Ectodermal cell (in vitro differentiated cells): ENCODE results near the gene CCRL2.
"Not testable (repeated sequence)": the region's sequence is repeated elsewhere in the genome, so short reads cannot be mapped to it uniquely, and the experiment has no call there.

Source experiments
- H3K27ac ChIP-seq: 2 replicates; pipeline ENCODE4 v1.7.0; 2013; ENCODE audit warnings: mild to moderate bottlenecking, low read depth, low read length; ENCODE audit not compliant: insufficient read depth, poor library complexity, severe bottlenecking
- H3K27me3 ChIP-seq: 2 replicates; pipeline ENCODE4 v1.7.0; 2013; ENCODE audit warnings: mild to moderate bottlenecking, low read length; ENCODE audit not compliant: insufficient read depth, control insufficient read depth, poor library complexity, severe bottlenecking
- H3K36me3 ChIP-seq: one replicate; pipeline ENCODE4 v1.7.0; 2013; ENCODE audit warnings: low read length; ENCODE audit not compliant: control insufficient read depth, insufficient read depth
- H3K4me1 ChIP-seq: one replicate; pipeline ENCODE4 v1.7.0; 2013; ENCODE audit warnings: low read length; ENCODE audit not compliant: control insufficient read depth, insufficient read depth
- H3K4me3 ChIP-seq: 2 replicates; pipeline ENCODE4 v1.7.0; 2013; ENCODE audit warnings: low read depth, low read length, control low read depth; ENCODE audit not compliant: insufficient read depth
- H3K9me3 ChIP-seq: 2 replicates; pipeline ENCODE4 v1.7.0; 2013; ENCODE audit warnings: mild to moderate bottlenecking, low read length, moderate library complexity; ENCODE audit not compliant: control insufficient read depth
- WGBS, 2 experiments: methylation state at CpG; one replicate each; pipeline ENCODE4 v1.1.7; 2013; ENCODE audit warnings: missing lambda C conversion rate in 2 of 2; 5-methylcytosine and 5-hydroxymethylcytosine counted together

The CCRL2 gene

GRCh38 chr3:46427916-46428833 is 21.1 kb downstream of the CCRL2 start:
- Histone ChIP-seq H3K4me3 (no peak overlapping the region), H3K9me3 (no peaks in the 10 kb centered on the region), H3K27ac (no peak overlapping the region), H3K4me1 (no peaks in the 10 kb centered on the region), H3K36me3 (no peaks in the 10 kb centered on the region), H3K27me3 (no peaks in the 10 kb centered on the region)
- WGBS, 2 experiments, result 92 to 93% methylated on average over 10 of the region's 10 CpGs

DNA sequence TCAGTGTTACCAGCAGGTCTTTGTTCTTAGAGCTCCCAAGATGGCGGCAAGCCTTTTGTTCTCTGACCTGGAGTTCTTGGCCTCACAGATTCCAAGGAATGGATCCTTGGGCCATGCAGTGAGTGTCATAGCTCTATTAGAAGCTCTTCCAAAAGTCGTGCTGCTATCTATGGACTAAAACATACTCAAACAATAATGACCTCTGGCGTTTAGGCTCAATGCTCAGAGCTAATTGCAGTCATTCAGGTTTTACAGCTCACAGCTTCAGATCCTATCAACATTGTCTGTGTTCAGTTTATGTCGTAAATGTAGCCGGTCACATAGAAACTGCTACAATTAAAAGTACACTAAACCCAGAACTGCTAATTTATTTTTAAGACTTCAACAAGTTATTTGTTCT is 22.2 kb downstream of the CCRL2 start:
- no peaks in the 10 kb centered on the region for H3K36me3 ChIP-seq
- H3K27me3 ChIP-seq, result no peaks in the 10 kb centered on the region
- H3K4me1 ChIP-seq, result no peaks in the 10 kb centered on the region
- H3K4me3 ChIP-seq, result no peak overlapping the region
- H3K9me3 ChIP-seq, result no peaks in the 10 kb centered on the region
- WGBS, 2 experiments, result 88 to 94% methylated on average over 5 of the region's 5 CpGs
- no peak overlapping the region for H3K27ac ChIP-seq

DNA sequence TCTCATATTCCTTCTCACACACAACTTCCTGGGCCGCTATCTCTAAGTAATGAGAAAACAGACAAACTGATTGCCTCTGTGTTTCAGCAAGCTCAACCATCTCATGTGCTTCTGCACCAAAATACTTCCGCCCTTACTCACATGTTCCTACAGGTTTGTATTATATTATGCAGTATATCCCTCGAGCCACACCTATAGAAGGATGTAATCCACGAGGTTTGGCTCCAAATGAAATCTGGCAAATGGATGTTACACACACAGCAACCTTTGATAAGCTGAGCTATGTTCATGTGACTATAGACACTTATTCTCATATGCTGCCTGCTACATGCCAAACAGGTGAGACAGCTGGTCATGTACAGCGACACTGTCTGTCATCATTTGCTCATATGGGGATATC is 22.6 kb downstream of the CCRL2 start:
- Histone ChIP-seq H3K9me3 (no peaks in the 10 kb centered on the region), H3K4me1 (no peaks in the 10 kb centered on the region), H3K27me3 (no peaks in the 10 kb centered on the region), H3K36me3 (no peaks in the 10 kb centered on the region), H3K4me3 (no peak overlapping the region), H3K27ac (no peak overlapping the region)
- WGBS, 2 experiments, result 94 to 96% methylated on average over 4 to 5 of the region's 5 CpGs

GRCh38 chr3:46430879-46431278 is 23.8 kb downstream of the CCRL2 start:
- not testable (repeated sequence) for H3K9me3 ChIP-seq, H3K4me3 ChIP-seq, H3K27me3 ChIP-seq, H3K27ac ChIP-seq, H3K36me3 ChIP-seq, H3K4me1 ChIP-seq
- WGBS, 2 experiments, result 89% methylated on average over 1 of the region's 1 CpG

GRCh38 chr3:46431905-46432304 is 24.8 kb downstream of the CCRL2 start:
- not testable (repeated sequence) for H3K27ac ChIP-seq, H3K4me3 ChIP-seq, H3K4me1 ChIP-seq, H3K36me3 ChIP-seq, H3K9me3 ChIP-seq, H3K27me3 ChIP-seq
- 98 to 99% methylated on average over 4 to 5 of the region's 5 CpGs for WGBS, 2 experiments

DNA sequence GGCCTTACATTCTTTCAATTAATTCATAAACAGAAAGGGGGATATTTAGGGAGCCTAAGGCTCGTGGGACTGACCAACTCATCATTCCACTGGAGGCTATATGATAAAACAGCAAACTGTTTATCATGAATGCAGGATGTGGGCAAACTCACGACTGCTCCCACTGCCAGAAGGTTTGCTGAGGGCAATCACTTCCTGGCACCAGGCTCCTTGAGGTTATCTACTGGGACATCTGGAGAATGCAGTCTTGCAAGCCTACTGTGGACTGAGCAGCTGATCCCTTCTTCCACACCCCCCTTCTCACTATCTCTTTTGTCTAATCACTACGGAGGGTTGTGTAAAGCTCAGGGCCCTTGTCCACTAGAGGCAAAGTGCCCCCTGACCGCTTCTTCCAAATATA is 26.1 kb downstream of the CCRL2 start:
- 85 to 92% methylated on average over 4 of the region's 4 CpGs for WGBS, 2 experiments
- H3K9me3 ChIP-seq, H3K4me3 ChIP-seq, H3K27me3 ChIP-seq, H3K4me1 ChIP-seq, H3K27ac ChIP-seq, H3K36me3 ChIP-seq: not testable (repeated sequence)

DNA sequence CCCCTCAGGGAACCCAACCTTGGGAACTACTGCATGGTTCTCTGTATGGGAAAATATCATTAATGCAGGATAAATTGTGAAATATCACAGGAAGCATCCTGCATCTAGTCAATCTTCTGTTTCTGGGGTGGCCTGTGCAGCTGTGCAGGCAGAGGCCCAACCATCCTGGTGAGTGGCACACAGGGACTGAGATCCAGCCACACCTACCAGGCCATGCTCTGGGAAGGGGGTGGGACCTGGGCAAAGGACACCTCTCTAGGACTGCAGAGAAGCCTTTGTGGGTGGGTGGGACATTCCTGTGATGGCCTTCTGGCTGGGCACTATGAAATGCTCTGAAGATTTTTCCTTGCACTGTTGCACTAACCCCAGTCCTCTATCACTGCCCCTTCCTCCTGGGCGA is 26.8 kb downstream of the CCRL2 start:
- Histone ChIP-seq H3K36me3 (no peaks in the 10 kb centered on the region), H3K27me3 (no peaks in the 10 kb centered on the region), H3K4me1 (no peaks in the 10 kb centered on the region), H3K27ac (no peak overlapping the region), H3K9me3 (no peaks in the 10 kb centered on the region), H3K4me3 (no peak overlapping the region)
- WGBS, 2 experiments, result 67% methylated on average over 1 of the region's 1 CpG; no CpG with 5 or more reads in 1 of the 2 experiments

GRCh38 chr3:46435081-46435726 is 28.1 kb downstream of the CCRL2 start:
- no peaks in the 10 kb centered on the region for H3K27me3 ChIP-seq
- no peaks in the 10 kb centered on the region for H3K4me1 ChIP-seq
- no peak overlapping the region for H3K27ac ChIP-seq
- no peaks in the 10 kb centered on the region for H3K36me3 ChIP-seq
- no peaks in the 10 kb centered on the region for H3K9me3 ChIP-seq
- WGBS, 2 experiments, result 90 to 93% methylated on average over 3 of the region's 3 CpGs
- no peak overlapping the region for H3K4me3 ChIP-seq

DNA sequence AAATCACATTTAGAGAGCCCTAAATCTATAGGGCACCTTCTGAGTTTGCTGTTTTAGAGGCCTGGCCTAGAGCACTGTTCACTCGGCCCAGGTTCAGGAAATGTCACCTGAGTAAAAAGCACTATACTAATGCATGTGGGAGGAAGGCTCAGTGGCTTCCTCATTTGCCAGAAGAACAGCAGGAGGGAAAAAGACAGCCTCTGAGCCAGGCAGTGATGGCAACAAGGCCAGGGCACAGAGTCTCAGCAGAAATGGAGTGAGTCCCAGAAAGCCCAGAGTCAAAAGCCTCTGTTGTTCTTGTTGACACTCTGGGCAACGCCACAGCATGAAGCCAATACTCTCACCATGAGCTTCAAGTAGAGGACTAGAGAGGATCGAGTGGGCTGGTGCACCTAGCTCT is 31.8 kb downstream of the CCRL2 start:
- WGBS, 2 experiments, result 91 to 93% methylated on average over 3 of the region's 3 CpGs
- Histone ChIP-seq H3K4me1 (no peaks in the 10 kb centered on the region), H3K4me3 (no peak overlapping the region), H3K27ac (no peak overlapping the region), H3K27me3 (no peaks in the 10 kb centered on the region), H3K9me3 (no peaks in the 10 kb centered on the region), H3K36me3 (no peaks in the 10 kb centered on the region)

- 92% methylated on average over 3 of the region's 4 CpGs for WGBS, 2 experiments
- Histone ChIP-seq H3K4me1 (no peaks in the 10 kb centered on the region), H3K36me3 (no peaks in the 10 kb centered on the region), H3K9me3 (no peaks in the 10 kb centered on the region), H3K27me3 (no peaks in the 10 kb centered on the region), H3K4me3 (no peak overlapping the region), H3K27ac (no peak overlapping the region)
These were observed 33.7 kb downstream of the CCRL2 start for GRCh38 chr3:46440531-46441294.
